KOPT-K1 (cell line): ENCODE measurements around the gene HCK.

Experiments used
- H3K27ac ChIP-seq: fragments of 200-600 bp; sonication (generic); 2 replicates; pipeline ENCODE4 v1.5.1; 2016; ENCODE audit warnings: antibody characterized with exemption, mild to moderate bottlenecking, low read depth, low read length; ENCODE audit not compliant: poor library complexity, severe bottlenecking
- H3K36me3 ChIP-seq: fragments of 200-600 bp; sonication (generic); 2 replicates; pipeline ENCODE4 v1.5.1; 2017; ENCODE audit warnings: antibody characterized with exemption, mild to moderate bottlenecking, low read length, moderate library complexity; ENCODE audit not compliant: insufficient read depth
- H3K9me3 ChIP-seq: fragments of 200-600 bp; sonication (generic); 2 replicates; pipeline ENCODE4 v1.5.1; 2017; ENCODE audit warnings: antibody characterized with exemption, low read length, mild to moderate bottlenecking; ENCODE audit not compliant: insufficient read depth, poor library complexity, severe bottlenecking

Gene HCK

GRCh38 chr20:32036716-32037485 lies 15.1 kb upstream of the HCK start:
- peaks cover 4% of the 10 kb centered on the region for H3K9me3 ChIP-seq
- no peak overlapping the region for H3K27ac ChIP-seq
- no peaks in the 10 kb centered on the region for H3K36me3 ChIP-seq

GRCh38 chr20:32037929-32038328 lies 14.1 kb upstream of the HCK start:
- peaks cover 4% of the 10 kb centered on the region for H3K9me3 ChIP-seq
- no peak overlapping the region for H3K27ac ChIP-seq
- no peaks in the 10 kb centered on the region for H3K36me3 ChIP-seq

- H3K27ac ChIP-seq, result no peak overlapping the region
- H3K9me3 ChIP-seq, result peaks cover 4% of the 10 kb centered on the region
- H3K36me3 ChIP-seq, result no peaks in the 10 kb centered on the region
Observed at GRCh38 chr20:32040142-32040953, 11.7 kb upstream of the HCK start.

GRCh38 chr20:32045999-32046398 lies 6.0 kb upstream of the HCK start:
- Histone ChIP-seq H3K9me3 (peaks cover 5% of the 10 kb centered on the region), H3K36me3 (no peaks in the 10 kb centered on the region), H3K27ac (no peak overlapping the region)

GRCh38 chr20:32050324-32050841 lies 1.7 kb upstream of the HCK start:
- Histone ChIP-seq H3K9me3 (peaks cover 22% of the 10 kb centered on the region), H3K27ac (no peak overlapping the region), H3K36me3 (no peaks in the 10 kb centered on the region)

- no peaks in the 10 kb centered on the region for H3K36me3 ChIP-seq
- no peak overlapping the region for H3K27ac ChIP-seq
- H3K9me3 ChIP-seq, result peaks cover 22% of the 10 kb centered on the region
Observed at GRCh38 chr20:32050851-32051556, 1.0 kb upstream of the HCK start.

GRCh38 chr20:32051720-32052089 lies 337 bp upstream of the HCK start:
- Histone ChIP-seq H3K9me3 (peaks cover 22% of the 10 kb centered on the region), H3K36me3 (no peaks in the 10 kb centered on the region), H3K27ac (no peak overlapping the region)

- H3K27ac ChIP-seq, result no peak overlapping the region
Observed at GRCh38 chr20:32052778-32053362, 828 bp downstream of the HCK start.

GRCh38 chr20:32053648-32054047 lies 1.6 kb downstream of the HCK start:
- no peaks in the 10 kb centered on the region for H3K36me3 ChIP-seq
- peaks cover 22% of the 10 kb centered on the region for H3K9me3 ChIP-seq
- H3K27ac ChIP-seq, result no peak overlapping the region

More at GRCh38 chr20:32052778-32053362, 828 bp downstream of the HCK start:
- no peaks in the 10 kb centered on the region for H3K36me3 ChIP-seq
- H3K9me3 ChIP-seq, result peaks cover 22% of the 10 kb centered on the region

GRCh38 chr20:32056708-32057483 lies 4.9 kb downstream of the HCK start:
- Histone ChIP-seq H3K9me3 (peaks cover 8% of the 10 kb centered on the region), H3K27ac (no peak overlapping the region), H3K36me3 (no peaks in the 10 kb centered on the region)

GRCh38 chr20:32057656-32058184 lies 5.7 kb downstream of the HCK start:
- no peak overlapping the region for H3K27ac ChIP-seq
- H3K9me3 ChIP-seq, result no peaks in the 10 kb centered on the region
- H3K36me3 ChIP-seq, result no peaks in the 10 kb centered on the region

- Histone ChIP-seq H3K9me3 (no peaks in the 10 kb centered on the region), H3K27ac (no peak overlapping the region), H3K36me3 (no peaks in the 10 kb centered on the region)
Observed at GRCh38 chr20:32059189-32059588, 7.1 kb downstream of the HCK start.

- H3K27ac ChIP-seq, result no peak overlapping the region
Observed at GRCh38 chr20:32062776-32063170, 10.7 kb downstream of the HCK start.

GRCh38 chr20:32063695-32064094 lies 11.7 kb downstream of the HCK start:
- Histone ChIP-seq H3K27ac (no peak overlapping the region), H3K36me3 (no peaks in the 10 kb centered on the region), H3K9me3 (no peaks in the 10 kb centered on the region)

More at GRCh38 chr20:32062776-32063170, 10.7 kb downstream of the HCK start:
- Histone ChIP-seq H3K36me3 (no peaks in the 10 kb centered on the region), H3K9me3 (no peaks in the 10 kb centered on the region)
